CD4-positive, alpha-beta T cell (primary cell): Measurements from ENCODE around the gene CPED1. TPM values are rescaled to one million over a fixed set of nuclear protein-coding genes. Genes with fewer than 3 reads are reported as not detected.

Source experiments
- ATAC-seq: fragments of 200-7000 bp; cut with Tn5 transposase; one replicate; pipeline ENCODE4 v1.10.0; 2022; ENCODE audit warnings: mild to moderate bottlenecking; ENCODE audit not compliant: poor library complexity
- CTCF ChIA-PET: fragments of 350-600 bp; sonication (Branson Sonifier 250); formaldehyde crosslinking; loops from one replicate; lab custom pipeline; 2021; ENCODE audit warnings: antibody characterized with exemption, inconsistent platforms; lab: Charles Lee
- POLR2A ChIA-PET: fragments of 350-600 bp; sonication (Branson Sonifier 250); formaldehyde crosslinking; loops from one replicate; lab custom pipeline; 2021; ENCODE audit warnings: antibody characterized with exemption, inconsistent platforms; lab: Charles Lee
- DNase-seq, 14 experiments: peaks; one replicate each; pipeline ENCODE4 v3.0.0-alpha.2; 2013 to 2020; ENCODE audit warnings: mixed read lengths in 2 of 14
- H3K27ac ChIP-seq, 2 donors: one replicate each; pipeline versions ENCODE4 v1.5.1 to v1.7.0; 2013; ENCODE audit warnings: low read length in 2 of 2, low read depth in 1 of 2, mild to moderate bottlenecking in 1 of 2
- H3K27me3 ChIP-seq, 2 experiments: 1 replicate in 1 of 2; 2 replicates in 1 of 2; pipeline versions ENCODE4 v1.6.1 to v1.7.0; 2013; ENCODE audit warnings: low read length in 2 of 2, control low read depth in 1 of 2, mild to moderate bottlenecking in 1 of 2, moderate library complexity in 1 of 2; ENCODE audit not compliant: insufficient read depth in 2 of 2, control insufficient read depth in 1 of 2
- H3K36me3 ChIP-seq: one replicate; pipeline ENCODE4 v1.6.1; 2013; ENCODE audit warnings: low read length, control low read depth; ENCODE audit not compliant: insufficient read depth
- H3K4me1 ChIP-seq: one replicate; pipeline ENCODE4 v1.6.1; 2013; ENCODE audit warnings: low read length, control low read depth; ENCODE audit not compliant: insufficient read depth
- H3K4me3 ChIP-seq: one replicate; pipeline ENCODE4 v1.5.1; 2013; ENCODE audit warnings: mild to moderate bottlenecking, low read length, moderate library complexity
- H3K9me3 ChIP-seq, 2 experiments: 1 replicate in 1 of 2; 2 replicates in 1 of 2; pipeline versions ENCODE4 v1.6.1 to v1.7.0; 2013; ENCODE audit warnings: low read length in 2 of 2, mild to moderate bottlenecking in 2 of 2, control low read depth in 1 of 2, moderate library complexity in 1 of 2; ENCODE audit not compliant: control insufficient read depth in 1 of 2, insufficient read depth in 1 of 2
- H3K27ac Mint-ChIP-seq: one replicate; pipeline ENCODE4 v1.8.0; 2020; ENCODE audit warnings: mixed read lengths
- H3K27me3 Mint-ChIP-seq: one replicate; pipeline ENCODE4 v1.8.0; 2021; ENCODE audit warnings: mixed read lengths
- H3K36me3 Mint-ChIP-seq: one replicate; pipeline ENCODE4 v1.8.0; 2021; ENCODE audit warnings: low read depth, mixed read lengths
- H3K4me1 Mint-ChIP-seq: one replicate; pipeline ENCODE4 v1.8.0; 2021; ENCODE audit warnings: low read depth, mixed read lengths
- H3K4me3 Mint-ChIP-seq: one replicate; pipeline ENCODE4 v1.8.0; 2020; ENCODE audit warnings: mild to moderate bottlenecking, mixed read lengths
- H3K9me3 Mint-ChIP-seq: one replicate; pipeline ENCODE4 v1.8.0; 2020; ENCODE audit warnings: mixed read lengths
- CTCF ChIP-seq: fragments of 200-600 bp; IDR thresholded peaks from one replicate; pipeline ENCODE4 v1.8.0; 2022; ENCODE audit warnings: antibody characterized with exemption, mild to moderate bottlenecking
- intact Hi-C, 2 experiments: fragments of 100-400 bp; cut with DNase I in 1 of 2; cut with micrococcal nuclease in 1 of 2; formaldehyde crosslinking; loops; one replicate each; pipeline versions ENCODE4 v1.15.1 to v1.9.0; 2023 to 2025; cut with DNase I, micrococcal nuclease
- total RNA-seq, 174 experiments: library from RNA in 2 of 174; stranded (reverse) in 2 of 174; gene quantifications; one replicate each; pipeline ENCODE4 v1.2.3 and lab custom pipeline; 2021 to 2026

CPED1 gene
- total RNA-seq, 2 experiments from 2014 or later = 0.08 to 0.19 TPM

- Mint-ChIP-seq H3K27me3 (peaks cover 15% of the 10 kb centered on the region), H3K4me1 (no peaks in the 10 kb centered on the region), H3K27ac (no peak overlapping the region), H3K36me3 (no peaks in the 10 kb centered on the region), H3K9me3 (no peaks in the 10 kb centered on the region), H3K4me3 (no peak overlapping the region)
- no peak for TF ChIP-seq CTCF
- Histone ChIP-seq H3K36me3 (no peaks in the 10 kb centered on the region), H3K4me3 (no peak overlapping the region), H3K27me3 (peaks cover 0 to 3% of the 10 kb centered on the region in 2 experiments), H3K4me1 (no peaks in the 10 kb centered on the region), H3K27ac (no peak overlapping the region), H3K9me3 (no peaks in the 10 kb centered on the region)
- ChIA-PET POLR2A (no interaction called here), CTCF (no interaction called here)
- ATAC-seq (no peak), DNase-seq (no peak)
- intact Hi-C loops = no loop called here
Observed at GRCh38 chr7:121126801-121127534, 138.5 kb downstream of the CPED1 start.

GRCh38 chr7:121132940-121133339 is 144.4 kb downstream of the CPED1 start:
- Histone ChIP-seq H3K27ac (no peak overlapping the region), H3K4me1 (no peaks in the 10 kb centered on the region), H3K36me3 (no peaks in the 10 kb centered on the region), H3K9me3 (no peaks in the 10 kb centered on the region), H3K27me3 (no peaks in the 10 kb centered on the region), H3K4me3 (no peak overlapping the region)
- no peak overlapping the region for H3K27ac Mint-ChIP-seq
- H3K9me3 Mint-ChIP-seq = no peaks in the 10 kb centered on the region
- ChIA-PET POLR2A (no interaction called here), CTCF (no interaction called here)
- no peak overlapping the region for H3K4me3 Mint-ChIP-seq
- H3K36me3 Mint-ChIP-seq = no peaks in the 10 kb centered on the region
- intact Hi-C loops = no loop called here
- no peaks in the 10 kb centered on the region for H3K4me1 Mint-ChIP-seq
- DNase-seq = no peak
- no peak for ATAC-seq
- no peak for TF ChIP-seq CTCF
- H3K27me3 Mint-ChIP-seq = no peaks in the 10 kb centered on the region

- no peak overlapping the region for H3K4me3 Mint-ChIP-seq
- no peak overlapping the region for H3K27ac Mint-ChIP-seq
- H3K27ac ChIP-seq = no peak overlapping the region
- intact Hi-C loops = no loop called here
- no peaks in the 10 kb centered on the region for H3K27me3 Mint-ChIP-seq
- H3K9me3 Mint-ChIP-seq = no peaks in the 10 kb centered on the region
- H3K36me3 ChIP-seq = no peaks in the 10 kb centered on the region
- TF ChIP-seq CTCF = no peak
- no peaks in the 10 kb centered on the region for H3K4me1 Mint-ChIP-seq
- ATAC-seq = no peak
- no peaks in the 10 kb centered on the region for H3K36me3 Mint-ChIP-seq
- ChIA-PET POLR2A (no interaction called here), CTCF (no interaction called here)
- H3K4me3 ChIP-seq = no peak overlapping the region
- H3K4me1 ChIP-seq = no peaks in the 10 kb centered on the region
- DNase-seq = no peak
- no peaks in the 10 kb centered on the region for H3K9me3 ChIP-seq
- H3K27me3 ChIP-seq = no peaks in the 10 kb centered on the region
Observed at GRCh38 chr7:121133444-121133843, 144.9 kb downstream of the CPED1 start.
